HG02623 (cell line): ENCODE results near the gene FSTL4.

Source experiments
- ATAC-seq: cut with Tn5 transposase; IDR thresholded peaks from one replicate; pipeline ENCODE4 v1.9.1; 2021; ENCODE audit warnings: moderate library complexity; ENCODE audit not compliant: unreplicated experiment

FSTL4 gene

GRCh38 chr5:133611357-133612248 is 738 bp downstream of the FSTL4 start:
- no peak for ATAC-seq

- no peak for ATAC-seq
Measured at GRCh38 chr5:133610489-133611356, 1.6 kb downstream of the FSTL4 start.

- no peak for ATAC-seq
Measured at GRCh38 chr5:133607451-133607850, 4.9 kb downstream of the FSTL4 start.

GRCh38 chr5:133606835-133607234 is 5.5 kb downstream of the FSTL4 start:
- no peak for ATAC-seq

GRCh38 chr5:133605323-133605722 is 7.0 kb downstream of the FSTL4 start:
- no peak for ATAC-seq

GRCh38 chr5:133603711-133604110 is 8.6 kb downstream of the FSTL4 start:
- ATAC-seq = no peak

GRCh38 chr5:133602835-133603380 is 9.4 kb downstream of the FSTL4 start:
- ATAC-seq = no peak

GRCh38 chr5:133599600-133599999 is 12.7 kb downstream of the FSTL4 start:
- ATAC-seq = no peak

- ATAC-seq = no peak
Measured at GRCh38 chr5:133599044-133599443, 13.3 kb downstream of the FSTL4 start.

- ATAC-seq = no peak
Measured at GRCh38 chr5:133596049-133596448, 16.3 kb downstream of the FSTL4 start.

- ATAC-seq = no peak
Measured at GRCh38 chr5:133595465-133595864, 16.9 kb downstream of the FSTL4 start.

- no peak for ATAC-seq
Measured at GRCh38 chr5:133589286-133589685, 23.1 kb downstream of the FSTL4 start.

- no peak for ATAC-seq
Measured at GRCh38 chr5:133582971-133583370, 29.4 kb downstream of the FSTL4 start.

- no peak for ATAC-seq
Measured at GRCh38 chr5:133581918-133582317, 30.4 kb downstream of the FSTL4 start.

GRCh38 chr5:133581348-133581747 is 31.0 kb downstream of the FSTL4 start:
- ATAC-seq = no peak

- ATAC-seq = no peak
Measured at GRCh38 chr5:133580618-133581017, 31.7 kb downstream of the FSTL4 start.

GRCh38 chr5:133579766-133580165 is 32.6 kb downstream of the FSTL4 start:
- ATAC-seq = no peak

GRCh38 chr5:133569347-133569746 is 43.0 kb downstream of the FSTL4 start:
- ATAC-seq = no peak

- ATAC-seq = no peak
Measured at GRCh38 chr5:133565993-133566392, 46.3 kb downstream of the FSTL4 start.

GRCh38 chr5:133564921-133565565 is 47.3 kb downstream of the FSTL4 start:
- ATAC-seq = no peak

- no peak for ATAC-seq
Measured at GRCh38 chr5:133562554-133562953, 49.8 kb downstream of the FSTL4 start.
